ENCODE measurements around the gene TESK2.

GRCh38 chr1:45400049-45400448 lies 90.9 kb downstream of the TESK2 start:
- no peak for TF ChIP-seq EZH2 (IDR thresholded peaks at IDR 0.05; ENCODE audit: insufficient read depth, poor library complexity, severe bottlenecking)
- no peak for TF ChIP-seq EZH2phosphoT487 (IDR thresholded peaks at IDR 0.05; ENCODE audit: insufficient read depth, low read depth)

Data from GM23248 (cell line).